NCI-H1105 (cell line): ENCODE results near the gene PDLIM3.
"Not testable (repeated sequence)": the region's sequence is repeated elsewhere in the genome, so short reads cannot be mapped to it uniquely, and the experiment has no call there.

Experiments used
- DNase-seq: peaks from one replicate; lab custom pipeline; 2025; lab: John Stamatoyannopoulos, UW

Gene PDLIM3

GRCh38 chr4:185520119-185520518, 15.2 kb downstream of the PDLIM3 start:
- DNase-seq = no peak

GRCh38 chr4:185518494-185518893, 16.8 kb downstream of the PDLIM3 start:
- no peak for DNase-seq

- no peak for DNase-seq
Measured at GRCh38 chr4:185518069-185518468, 17.2 kb downstream of the PDLIM3 start.

GRCh38 chr4:185515248-185515647, 20.1 kb downstream of the PDLIM3 start:
- no peak for DNase-seq

GRCh38 chr4:185514182-185514697, 21.1 kb downstream of the PDLIM3 start:
- DNase-seq = no peak

- no peak for DNase-seq
Measured at GRCh38 chr4:185513489-185514181, 21.7 kb downstream of the PDLIM3 start.

GRCh38 chr4:185512516-185512915, 22.8 kb downstream of the PDLIM3 start:
- DNase-seq = no peak

- DNase-seq = not testable (repeated sequence)
Measured at GRCh38 chr4:185511243-185511642, 24.1 kb downstream of the PDLIM3 start.

GRCh38 chr4:185510806-185511205, 24.5 kb downstream of the PDLIM3 start:
- no peak for DNase-seq

GRCh38 chr4:185508181-185508580, 27.1 kb downstream of the PDLIM3 start:
- peak; percentile 6 for DNase-seq

GRCh38 chr4:185506422-185506821, 28.9 kb downstream of the PDLIM3 start:
- no peak for DNase-seq

GRCh38 chr4:185504098-185505047, 30.9 kb downstream of the PDLIM3 start:
- DNase-seq = no peak

- no peak for DNase-seq
Measured at GRCh38 chr4:185502386-185502785, 32.9 kb downstream of the PDLIM3 start.

GRCh38 chr4:185500576-185500975, 34.7 kb downstream of the PDLIM3 start:
- DNase-seq = no peak

- DNase-seq = no peak
Measured at GRCh38 chr4:185500035-185500434, 35.3 kb downstream of the PDLIM3 start.

- no peak for DNase-seq
Measured at GRCh38 chr4:185488650-185489049, 46.7 kb downstream of the PDLIM3 start.

GRCh38 chr4:185481401-185481800, 53.9 kb downstream of the PDLIM3 start:
- no peak for DNase-seq

GRCh38 chr4:185480016-185480732, 55.1 kb downstream of the PDLIM3 start:
- no peak for DNase-seq

- no peak for DNase-seq
Measured at GRCh38 chr4:185479507-185479971, 55.8 kb downstream of the PDLIM3 start.

- no peak for DNase-seq
Measured at GRCh38 chr4:185473247-185473646, 62.1 kb downstream of the PDLIM3 start.

- DNase-seq = no peak
Measured at GRCh38 chr4:185472103-185472542, 63.2 kb downstream of the PDLIM3 start.
